GM18505 (cell line): Measurements from ENCODE around the gene MYG1.

Experiments used
- ATAC-seq: cut with Tn5 transposase; IDR thresholded peaks from one replicate; pipeline ENCODE4 v1.9.1; 2021; ENCODE audit not compliant: unreplicated experiment
- POLR2A ChIP-seq: IDR thresholded peaks from 4 replicates; pipeline ENCODE4 v1.6.1; 2011; ENCODE audit warnings: borderline replicate concordance; ENCODE audit not compliant: insufficient read depth, insufficient read length; ENCODE audit errors: extremely low read depth

MYG1 gene

DNA sequence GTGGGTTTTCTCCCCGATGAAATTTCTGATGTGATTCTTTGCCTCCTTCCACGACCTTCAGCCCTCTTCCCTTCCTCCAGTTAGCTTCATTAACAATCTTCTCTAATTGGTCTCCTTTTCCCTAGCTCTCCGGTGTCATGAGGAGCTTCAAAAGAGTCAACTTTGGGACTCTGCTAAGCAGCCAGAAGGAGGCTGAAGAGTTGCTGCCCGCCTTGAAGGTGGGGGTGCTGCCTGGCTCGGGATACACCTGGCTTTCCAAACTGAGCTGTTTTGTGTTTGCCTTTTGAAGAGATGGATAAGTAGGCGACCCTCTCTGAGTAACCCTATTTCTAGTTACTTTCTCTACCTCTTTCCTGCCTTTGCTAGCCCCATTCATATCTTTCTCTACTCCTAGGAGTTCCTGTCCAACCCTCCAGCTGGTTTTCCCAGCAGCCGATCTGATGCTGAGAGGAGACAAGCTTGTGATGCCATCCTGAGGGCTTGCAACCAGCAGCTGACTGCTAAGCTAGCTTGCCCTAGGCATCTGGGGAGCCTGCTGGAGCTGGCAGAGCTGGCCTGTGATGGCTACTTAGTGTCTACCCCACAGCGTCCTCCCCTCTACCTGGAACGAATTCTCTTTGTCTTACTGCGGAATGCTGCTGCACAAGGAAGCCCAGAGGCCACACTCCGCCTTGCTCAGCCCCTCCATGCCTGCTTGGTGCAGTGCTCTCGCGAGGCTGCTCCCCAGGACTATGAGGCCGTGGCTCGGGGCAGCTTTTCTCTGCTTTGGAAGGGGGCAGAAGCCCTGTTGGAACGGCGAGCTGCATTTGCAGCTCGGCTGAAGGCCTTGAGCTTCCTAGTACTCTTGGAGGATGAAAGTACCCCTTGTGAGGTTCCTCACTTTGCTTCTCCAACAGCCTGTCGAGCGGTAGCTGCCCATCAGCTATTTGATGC lies 30.6 kb upstream of the MYG1 start:
- ATAC-seq, result no peak
- no peak for TF ChIP-seq POLR2A

GRCh38 chr12:53274445-53274844 lies 25.1 kb upstream of the MYG1 start:
- no peak for TF ChIP-seq POLR2A
- no peak for ATAC-seq

DNA sequence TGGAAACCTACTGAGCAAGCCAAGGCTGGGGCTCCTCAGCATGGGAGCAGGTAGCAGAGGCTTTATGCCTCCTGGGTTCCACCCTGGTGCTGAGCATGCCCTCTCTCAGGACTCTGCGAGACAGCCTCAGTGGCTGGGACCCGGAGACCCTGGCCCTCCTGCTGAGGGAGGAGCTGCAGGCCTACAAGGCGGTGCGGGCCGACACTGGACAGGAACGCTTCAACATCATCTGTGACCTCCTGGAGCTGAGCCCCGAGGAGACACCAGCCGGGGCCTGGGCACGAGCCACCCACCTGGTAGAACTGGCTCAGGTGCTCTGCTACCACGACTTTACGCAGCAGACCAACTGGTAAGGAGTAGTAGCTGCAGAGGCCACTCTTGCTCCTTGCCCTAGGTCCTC lies 23.0 kb upstream of the MYG1 start:
- no peak for TF ChIP-seq POLR2A
- ATAC-seq, result no peak

DNA sequence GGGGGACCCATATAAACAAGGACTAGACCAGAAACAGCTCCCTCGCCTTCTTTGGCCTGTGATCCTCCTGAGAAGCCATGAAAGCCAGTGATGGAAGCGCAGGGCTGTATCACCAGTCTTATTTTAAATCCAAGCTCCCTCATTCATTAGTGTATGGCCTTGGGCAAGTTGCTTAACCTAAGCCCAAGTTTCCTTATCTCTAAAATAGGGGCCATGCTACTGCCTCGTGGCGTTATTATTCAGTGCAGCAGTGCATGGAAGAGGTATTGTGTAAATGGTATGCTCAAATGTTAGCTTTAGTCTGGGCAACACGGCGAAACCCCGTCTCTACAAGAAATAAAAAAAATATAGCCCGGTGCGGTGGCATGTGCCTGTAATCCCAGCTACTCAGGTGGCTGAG lies 21.5 kb upstream of the MYG1 start:
- TF ChIP-seq POLR2A, result no peak
- ATAC-seq, result no peak

DNA sequence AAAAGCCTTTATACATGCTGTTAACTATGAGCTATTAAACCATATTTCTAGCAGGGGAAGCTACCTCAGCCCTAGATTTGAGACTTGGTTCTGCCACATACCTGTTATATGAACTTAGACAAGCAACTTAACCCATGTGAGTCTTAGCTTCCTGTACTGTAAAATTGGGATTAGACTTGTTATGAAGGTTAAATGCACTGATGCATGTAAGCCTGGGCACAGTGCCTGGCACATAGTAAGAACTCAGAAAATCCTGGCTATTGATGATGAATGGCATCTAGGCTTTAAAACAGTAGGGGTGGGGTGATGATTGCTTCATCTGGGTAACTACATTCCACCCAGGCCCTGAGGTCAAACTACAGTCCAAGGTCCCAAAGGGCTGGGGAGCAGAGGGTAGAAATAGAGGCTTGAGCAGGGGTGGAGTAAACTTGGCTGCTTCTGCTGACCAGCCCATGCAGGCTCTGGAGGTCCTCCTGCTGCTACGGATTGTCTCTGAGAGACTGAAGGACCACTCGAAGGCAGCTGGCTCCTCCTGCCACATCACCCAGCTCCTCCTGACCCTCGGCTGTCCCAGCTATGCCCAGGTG lies 20.1 kb upstream of the MYG1 start:
- no peak for ATAC-seq
- no peak for TF ChIP-seq POLR2A

- ATAC-seq, result no peak
- no peak for TF ChIP-seq POLR2A
Observed at GRCh38 chr12:53279888-53280498, 19.5 kb upstream of the MYG1 start.

DNA sequence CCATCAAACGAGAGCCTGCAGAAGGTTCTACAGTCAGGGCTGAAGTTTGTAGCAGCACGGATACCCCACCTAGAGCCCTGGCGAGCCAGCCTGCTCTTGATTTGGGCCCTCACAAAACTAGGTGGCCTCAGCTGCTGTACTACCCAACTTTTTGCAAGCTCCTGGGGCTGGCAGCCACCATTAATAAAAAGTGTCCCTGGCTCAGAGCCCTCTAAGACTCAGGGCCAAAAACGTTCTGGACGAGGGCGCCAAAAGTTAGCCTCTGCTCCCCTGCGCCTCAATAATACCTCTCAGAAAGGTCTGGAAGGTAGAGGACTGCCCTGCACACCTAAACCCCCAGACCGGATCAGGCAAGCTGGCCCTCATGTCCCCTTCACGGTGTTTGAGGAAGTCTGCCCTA lies 13.0 kb upstream of the MYG1 start:
- TF ChIP-seq POLR2A, result no peak
- no peak for ATAC-seq

DNA sequence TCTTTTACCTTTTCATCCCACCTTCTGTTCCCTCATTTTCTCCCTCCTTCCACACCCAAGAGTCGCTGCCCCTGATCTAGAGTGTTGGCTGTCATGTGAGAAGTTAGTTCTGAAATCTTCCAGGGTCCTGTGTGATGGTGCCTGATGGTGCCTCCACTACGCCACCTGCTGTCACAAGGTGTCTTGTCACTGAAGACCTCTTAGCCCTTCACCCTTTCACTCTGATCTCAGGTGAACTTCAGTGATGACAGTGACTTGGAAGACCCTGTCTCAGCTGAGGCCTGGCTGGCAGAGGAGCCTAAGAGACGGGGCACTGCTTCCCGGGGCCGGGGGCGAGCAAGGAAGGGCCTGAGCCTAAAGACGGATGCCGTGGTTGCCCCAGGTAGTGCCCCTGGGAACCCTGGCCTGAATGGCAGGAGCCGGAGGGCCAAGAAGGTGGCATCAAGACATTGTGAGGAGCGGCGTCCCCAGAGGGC lies 11.7 kb upstream of the MYG1 start:
- ATAC-seq, result no peak
- no peak for TF ChIP-seq POLR2A

- no peak for ATAC-seq
- TF ChIP-seq POLR2A, result no peak
Observed at GRCh38 chr12:53288322-53288721, 11.2 kb upstream of the MYG1 start.

- ATAC-seq, result no peak
- TF ChIP-seq POLR2A, result no peak
Observed at GRCh38 chr12:53289891-53290290, 9.6 kb upstream of the MYG1 start.

- no peak for TF ChIP-seq POLR2A
- no peak for ATAC-seq
Observed at GRCh38 chr12:53290661-53291060, 8.8 kb upstream of the MYG1 start.

DNA sequence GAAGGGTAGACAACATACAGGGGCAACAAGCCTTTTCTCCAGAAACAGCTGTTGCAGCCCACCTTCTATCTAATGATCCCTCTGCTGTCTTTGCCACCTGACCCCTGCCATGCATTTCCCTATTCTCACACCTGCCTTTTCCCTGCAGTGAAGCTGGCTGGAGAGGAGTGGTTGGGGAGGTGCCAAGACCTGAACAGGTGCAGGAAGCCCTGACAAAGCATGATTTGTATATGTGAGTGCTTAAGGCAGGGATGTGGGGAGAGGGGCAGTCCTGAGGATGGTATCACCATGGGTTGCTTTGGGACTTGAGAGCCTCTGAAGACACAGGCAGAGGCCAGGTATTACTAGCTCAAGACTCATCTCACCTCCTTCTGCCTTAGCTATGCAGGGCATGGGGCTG lies 7.1 kb upstream of the MYG1 start:
- TF ChIP-seq POLR2A, result no peak
- no peak for ATAC-seq

DNA sequence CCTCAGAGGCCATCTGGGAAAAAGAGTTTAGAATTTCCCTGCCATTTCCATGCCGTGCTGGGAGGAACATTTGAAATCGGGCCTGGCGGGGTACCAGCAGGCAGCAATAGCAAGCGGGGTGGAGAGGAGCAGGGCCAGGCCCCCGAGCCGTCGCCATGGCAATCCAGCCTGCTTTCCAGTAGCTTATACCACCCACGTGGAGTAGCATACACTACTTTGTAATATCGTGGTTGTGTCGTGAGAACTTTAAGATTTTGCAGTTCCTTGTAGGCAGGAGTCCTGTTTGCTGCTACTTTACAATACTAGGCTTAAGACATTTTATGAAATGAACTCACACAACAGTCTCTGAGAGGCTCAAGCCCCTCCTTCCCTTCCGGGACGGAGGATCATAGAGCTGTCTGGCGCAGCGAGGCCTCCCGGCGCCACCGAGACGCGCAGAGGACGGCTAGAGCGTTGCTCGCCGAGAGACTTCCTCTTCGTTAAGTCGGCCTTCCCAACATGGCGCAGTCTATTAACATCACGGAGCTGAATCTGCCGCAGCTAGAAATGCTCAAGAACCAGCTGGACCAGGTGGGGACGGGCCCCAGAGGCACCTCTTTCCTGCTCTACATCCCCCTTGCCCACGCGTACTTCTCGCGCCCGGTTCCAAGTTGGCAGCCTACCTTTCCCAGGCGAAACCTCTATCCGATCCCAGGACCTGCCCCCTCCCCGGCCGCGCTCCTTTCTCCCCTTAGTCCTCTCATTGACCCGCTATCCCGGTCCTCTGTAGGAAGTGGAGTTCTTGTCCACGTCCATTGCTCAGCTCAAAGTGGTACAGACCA lies 4.2 kb upstream of the MYG1 start, which contains the start of gene PFDN5:
Gene PFDN5, plus strand, starts transcription at position 473 of the 821 bp plus-strand sequence. Its CDS starts 26 bp downstream, at position 499.
- peak; percentile 89 for TF ChIP-seq POLR2A

More for the DNA sequence above, 4.2 kb upstream of the MYG1 start, which contains the start of gene PFDN5:
- peak; percentile 80 for ATAC-seq
